ENCODE data around the gene C1QTNF2. TPM values are rescaled to one million over a fixed set of nuclear protein-coding genes. Genes with fewer than 3 reads are reported as not detected.

The C1QTNF2 gene, protein sequence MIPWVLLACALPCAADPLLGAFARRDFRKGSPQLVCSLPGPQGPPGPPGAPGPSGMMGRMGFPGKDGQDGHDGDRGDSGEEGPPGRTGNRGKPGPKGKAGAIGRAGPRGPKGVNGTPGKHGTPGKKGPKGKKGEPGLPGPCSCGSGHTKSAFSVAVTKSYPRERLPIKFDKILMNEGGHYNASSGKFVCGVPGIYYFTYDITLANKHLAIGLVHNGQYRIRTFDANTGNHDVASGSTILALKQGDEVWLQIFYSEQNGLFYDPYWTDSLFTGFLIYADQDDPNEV
- total RNA-seq = not detected

DNA sequence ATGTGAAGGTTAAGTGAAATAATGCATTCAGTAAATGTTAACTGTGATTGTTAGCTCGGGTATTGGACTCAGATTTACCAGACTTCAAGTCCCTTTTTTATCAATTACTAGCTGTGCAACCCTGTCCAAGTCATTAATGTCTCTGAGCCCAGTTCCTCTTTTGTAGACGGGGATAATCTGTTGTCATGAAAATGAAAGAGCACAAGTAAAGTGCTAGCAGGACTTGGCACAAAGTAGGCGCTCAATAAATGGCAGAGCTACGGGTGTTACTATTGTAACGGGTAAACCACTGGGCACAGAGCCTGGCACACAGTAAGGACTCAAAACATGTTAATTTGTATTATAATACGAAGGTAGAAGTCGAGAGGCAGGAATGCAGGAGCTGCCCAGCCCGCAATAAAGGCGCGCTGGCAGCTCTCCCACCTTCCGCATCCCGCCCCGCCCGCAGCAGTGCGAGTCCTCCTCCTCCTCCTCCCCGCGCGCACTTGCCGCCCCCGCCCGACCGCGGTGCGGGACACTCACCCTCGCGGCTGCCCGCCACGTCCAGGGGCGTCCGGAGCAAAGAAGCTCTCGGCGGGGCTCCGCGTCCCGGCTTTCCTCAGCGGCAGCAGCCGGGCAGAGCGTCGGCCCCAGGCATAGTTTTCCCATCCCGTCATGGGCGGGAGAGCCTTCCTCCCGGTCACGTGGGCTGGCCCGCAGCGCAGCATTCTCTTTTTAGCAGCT lies at the start of gene C1QTNF2:
Gene C1QTNF2 (minus strand): TSS at position 637 of the 723 bp plus-strand sequence. CDS start 15,615 bp downstream, outside the sequence.
- peaks cover 62% of the 10 kb centered on the region for H3K27me3 Mint-ChIP-seq
- CTCF ChIA-PET = interaction anchor here (1.5 to 2.5 kb wide), 2 partner anchors 9 to 25 kb away, joined by 4 to 10 read pairs; no protein-coding TSS in a partner anchor

DNA sequence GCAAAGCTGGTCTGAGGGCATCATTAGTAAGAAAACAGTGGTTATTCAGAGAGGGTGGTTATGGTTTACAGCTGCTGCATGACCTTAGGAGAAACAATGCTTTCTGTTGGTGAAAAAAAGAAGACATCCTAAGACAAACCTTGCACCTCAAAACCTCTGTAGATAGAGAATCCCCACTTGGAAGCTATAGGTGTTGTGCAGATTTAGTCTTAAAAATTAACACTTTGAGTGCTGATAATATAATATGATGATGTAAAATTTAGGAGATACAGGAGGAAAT lies 49.8 kb upstream of the C1QTNF2 start:
- DNase-seq (no peak), ATAC-seq (no peak)
- H3K36me3 Mint-ChIP-seq (ENCODE audit: low read depth) = peaks cover 36% of the 10 kb centered on the region
- POLR2A ChIA-PET = interaction anchor here (0.6 to 1.1 kb wide), 2 partner anchors 411 to 1566 kb away, joined by 3 read pairs; partner anchors contain the start of gene TTC1
- no peaks in the 10 kb centered on the region for H3K27me3 Mint-ChIP-seq
- peaks cover 62% of the 10 kb centered on the region for H3K4me1 Mint-ChIP-seq (ENCODE audit: low read depth)
- TF ChIP-seq, protein P1, sequence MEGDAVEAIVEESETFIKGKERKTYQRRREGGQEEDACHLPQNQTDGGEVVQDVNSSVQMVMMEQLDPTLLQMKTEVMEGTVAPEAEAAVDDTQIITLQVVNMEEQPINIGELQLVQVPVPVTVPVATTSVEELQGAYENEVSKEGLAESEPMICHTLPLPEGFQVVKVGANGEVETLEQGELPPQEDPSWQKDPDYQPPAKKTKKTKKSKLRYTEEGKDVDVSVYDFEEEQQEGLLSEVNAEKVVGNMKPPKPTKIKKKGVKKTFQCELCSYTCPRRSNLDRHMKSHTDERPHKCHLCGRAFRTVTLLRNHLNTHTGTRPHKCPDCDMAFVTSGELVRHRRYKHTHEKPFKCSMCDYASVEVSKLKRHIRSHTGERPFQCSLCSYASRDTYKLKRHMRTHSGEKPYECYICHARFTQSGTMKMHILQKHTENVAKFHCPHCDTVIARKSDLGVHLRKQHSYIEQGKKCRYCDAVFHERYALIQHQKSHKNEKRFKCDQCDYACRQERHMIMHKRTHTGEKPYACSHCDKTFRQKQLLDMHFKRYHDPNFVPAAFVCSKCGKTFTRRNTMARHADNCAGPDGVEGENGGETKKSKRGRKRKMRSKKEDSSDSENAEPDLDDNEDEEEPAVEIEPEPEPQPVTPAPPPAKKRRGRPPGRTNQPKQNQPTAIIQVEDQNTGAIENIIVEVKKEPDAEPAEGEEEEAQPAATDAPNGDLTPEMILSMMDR (IDR thresholded peaks at IDR 0.05) = no peak
- intact Hi-C loops (cut with micrococcal nuclease) = no loop called here
- CTCF ChIA-PET = interaction anchor here (0.7 to 8.9 kb wide), 2 partner anchors 18 to 34 kb away, joined by 4 to 107 read pairs; no protein-coding TSS in a partner anchor
- peak overlapping the region; percentile 93 for H3K27ac Mint-ChIP-seq
- H3K9me3 Mint-ChIP-seq = no peaks in the 10 kb centered on the region
- H3K4me3 Mint-ChIP-seq = peak overlapping the region; percentile 88

More for the DNA sequence above, at the start of gene C1QTNF2:
- H3K27ac Mint-ChIP-seq = no peak within 1 kb of the TSS
- H3K4me1 Mint-ChIP-seq (ENCODE audit: low read depth) = peaks cover 10% of the 10 kb centered on the region
- no peaks in the 10 kb centered on the region for H3K9me3 Mint-ChIP-seq
- peak within 1 kb of the TSS; percentile 2 for H3K4me3 Mint-ChIP-seq
- ATAC-seq (peak; percentile 37), DNase-seq (peak; percentile 14)
- TF ChIP-seq, protein P1 (IDR thresholded peaks at IDR 0.05) = no peak
- H3K36me3 Mint-ChIP-seq (ENCODE audit: low read depth) = no peaks in the 10 kb centered on the region
- intact Hi-C loops (cut with micrococcal nuclease) = no loop called here
- POLR2A ChIA-PET = no interaction called here

DNA sequence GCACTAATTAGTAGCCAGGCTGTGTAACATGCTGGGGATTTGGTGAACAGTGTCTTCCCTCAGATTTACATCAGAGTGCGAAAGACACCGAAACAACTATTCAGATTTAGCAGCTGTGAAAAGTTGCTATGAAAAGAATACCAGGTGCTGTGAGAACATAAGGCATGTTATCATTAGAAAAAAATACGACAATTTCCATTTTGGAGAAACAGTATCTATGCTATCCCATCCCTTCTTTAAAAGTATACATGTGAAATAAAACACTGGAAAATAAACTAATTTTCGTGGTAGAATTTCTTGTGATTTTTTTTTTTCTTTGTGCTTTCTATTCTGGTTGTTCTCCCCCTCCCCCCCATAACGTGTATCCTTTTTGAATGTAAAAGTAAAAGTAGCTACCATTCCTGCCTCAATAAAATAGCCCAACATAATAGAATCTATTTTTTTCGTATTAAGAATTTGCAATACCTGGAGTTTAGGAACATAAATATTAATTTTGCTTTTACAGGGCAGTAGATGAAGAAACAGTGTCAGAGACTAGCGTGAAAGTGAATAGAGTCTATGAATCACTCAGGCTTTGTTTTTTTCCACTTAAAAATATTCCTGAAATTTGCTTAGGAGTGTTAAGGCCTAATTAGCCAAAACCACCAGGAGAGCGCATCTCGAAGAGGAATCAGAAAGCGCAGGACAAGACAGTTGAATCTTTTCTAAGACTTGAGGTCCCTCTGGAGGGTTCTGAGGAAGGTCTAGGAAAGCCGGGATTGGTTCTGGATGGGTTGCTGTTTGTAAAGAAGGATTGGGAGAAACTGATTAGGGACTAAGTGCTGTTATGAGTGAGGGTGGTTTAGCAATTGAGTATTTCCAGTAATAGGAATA lies 49.3 kb upstream of the C1QTNF2 start:
- DNase-seq (no peak), ATAC-seq (no peak)
- H3K4me3 Mint-ChIP-seq = peak overlapping the region; percentile 88
- CTCF ChIA-PET = interaction anchor here (0.7 to 8.9 kb wide), 2 partner anchors 19 to 34 kb away, joined by 4 to 107 read pairs; no protein-coding TSS in a partner anchor
- H3K27ac Mint-ChIP-seq = peak overlapping the region; percentile 93
- H3K27me3 Mint-ChIP-seq = no peaks in the 10 kb centered on the region
- intact Hi-C loops (cut with micrococcal nuclease) = no loop called here
- TF ChIP-seq, protein P1 (IDR thresholded peaks at IDR 0.05) = no peak
- POLR2A ChIA-PET = interaction anchor here (0.9 to 1.5 kb wide), 5 partner anchors 9 to 410 kb away, joined by 3 to 8 read pairs (median 6); partner anchors contain the start of gene TTC1
- H3K4me1 Mint-ChIP-seq (ENCODE audit: low read depth) = peaks cover 57% of the 10 kb centered on the region
- H3K36me3 Mint-ChIP-seq (ENCODE audit: low read depth) = peaks cover 30% of the 10 kb centered on the region
- no peaks in the 10 kb centered on the region for H3K9me3 Mint-ChIP-seq

DNA sequence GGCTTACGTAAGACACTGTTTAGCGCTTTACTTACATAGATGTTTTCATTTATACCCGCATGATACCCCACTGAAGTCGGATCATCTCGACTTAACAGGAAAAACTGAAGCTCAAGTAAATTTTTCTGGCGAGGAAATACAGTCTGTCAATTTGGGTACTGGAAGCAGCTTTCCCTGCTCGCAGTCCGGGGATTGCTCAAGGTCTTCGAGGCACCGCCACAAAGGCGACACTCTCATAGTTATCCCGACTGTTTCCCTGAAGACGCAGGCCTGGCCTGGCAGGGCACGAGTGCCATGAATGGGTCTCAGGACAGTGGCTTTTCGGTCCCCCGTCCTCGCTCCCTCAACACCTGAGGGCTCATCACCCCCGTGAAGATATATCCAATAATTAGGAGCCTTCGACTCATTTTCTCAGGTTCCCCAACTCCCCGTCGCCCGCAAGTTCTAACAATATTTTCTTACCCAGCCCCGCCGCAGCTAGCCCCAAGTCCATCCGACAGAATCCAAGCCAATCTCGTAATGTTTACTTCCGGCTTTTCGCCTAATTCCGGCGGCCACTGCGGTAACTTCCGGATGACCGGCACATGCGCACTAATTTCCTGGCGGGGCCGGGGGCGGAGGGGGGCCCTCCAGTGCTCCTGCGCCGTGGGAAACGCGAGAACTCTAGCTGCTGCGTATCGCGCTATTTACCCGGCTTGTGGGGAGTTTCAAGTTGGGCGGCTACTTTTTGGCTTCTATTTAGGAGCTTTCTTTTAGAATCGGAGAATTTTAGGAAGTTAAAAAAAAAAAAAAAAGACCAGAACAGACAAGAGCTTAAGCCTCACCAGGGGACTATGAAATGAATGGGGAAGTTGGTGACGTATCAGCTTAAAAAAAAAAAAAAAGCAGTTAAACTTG lies 48.4 kb upstream of the C1QTNF2 start, which contains the start of gene SLU7:
Gene SLU7 (minus strand): TSS at position 521 of the 897 bp plus-strand sequence. CDS start 3,787 bp downstream, outside the sequence.
- peaks cover 22% of the 10 kb centered on the region for H3K36me3 Mint-ChIP-seq (ENCODE audit: low read depth)
- H3K4me3 Mint-ChIP-seq = peak within 1 kb of the TSS; percentile 88
- H3K9me3 Mint-ChIP-seq = no peaks in the 10 kb centered on the region
- peaks cover 50% of the 10 kb centered on the region for H3K4me1 Mint-ChIP-seq (ENCODE audit: low read depth)
- CTCF ChIA-PET = interaction anchor here (0.6 to 8.9 kb wide), 4 partner anchors 20 to 73 kb away, joined by 3 to 107 read pairs (median 4); no protein-coding TSS in a partner anchor
- TF ChIP-seq, protein P1 (IDR thresholded peaks at IDR 0.05) = no peak
- H3K27me3 Mint-ChIP-seq = no peaks in the 10 kb centered on the region
- intact Hi-C loops (cut with micrococcal nuclease) = no loop called here
- POLR2A ChIA-PET = interaction anchor here (0.9 to 1.8 kb wide), 6 partner anchors 10 to 49 kb away, joined by 3 to 8 read pairs (median 6); partner anchors contain the start of gene FAM200C
- ATAC-seq (peak; percentile 87), DNase-seq (peak; percentile 97)
- peak within 1 kb of the TSS; percentile 93 for H3K27ac Mint-ChIP-seq
